SK-N-SH treated with all-trans-retinoic acid at 6 μM for 48 hours (cell line): ENCODE data around the gene ACTR1A.

Experiments used
- ATAC-seq: fragments of 200-7000 bp; cut with Tn5 transposase; 3 replicates; pipeline ENCODE4 v1.9.1; 2020; ENCODE audit warnings: mild to moderate bottlenecking, moderate library complexity
- ARNTL ChIP-seq: fragments of 450-650 bp; formaldehyde crosslinking; IDR thresholded peaks from 2 replicates; pipeline ENCODE4 v1.5.0; 2020; ENCODE audit warnings: low read depth, mild to moderate bottlenecking, moderate library complexity, borderline replicate concordance
- BACH2 ChIP-seq: fragments of 250-450 bp; sonication (Bioruptor Pico); IDR thresholded peaks from 2 replicates; pipeline ENCODE4 v1.9.0; 2021; ENCODE audit warnings: mild to moderate bottlenecking, borderline replicate concordance
- ESRRG ChIP-seq: fragments of 250-450 bp; sonication (Bioruptor Pico); IDR thresholded peaks from 2 replicates; pipeline ENCODE4 v1.6.1; 2021; ENCODE audit warnings: mild to moderate bottlenecking
- GLIS3 ChIP-seq: fragments of 250-450 bp; sonication (Bioruptor Pico); IDR thresholded peaks from 2 replicates; pipeline ENCODE4 v1.5.0; 2020; ENCODE audit warnings: mild to moderate bottlenecking, moderate library complexity
- ISL1 ChIP-seq: fragments of 250-450 bp; sonication (Bioruptor Pico); IDR thresholded peaks from 2 replicates; pipeline ENCODE4 v2.1.2; 2022; ENCODE audit warnings: mild to moderate bottlenecking, moderate library complexity
- OSR1 ChIP-seq: fragments of 250-450 bp; sonication (Bioruptor Pico); IDR thresholded peaks from 2 replicates; pipeline ENCODE4 v1.8.0; 2022; ENCODE audit warnings: moderate library complexity, mild to moderate bottlenecking, inconsistent platforms
- PPARA ChIP-seq: fragments of 250-450 bp; sonication (Bioruptor Pico); IDR thresholded peaks from 2 replicates; pipeline ENCODE4 v1.5.0; 2020; ENCODE audit warnings: mild to moderate bottlenecking, borderline replicate concordance
- RARB ChIP-seq: fragments of 250-450 bp; sonication (Bioruptor Pico); IDR thresholded peaks from 2 replicates; pipeline ENCODE4 v1.8.0; 2021; ENCODE audit warnings: mild to moderate bottlenecking, moderate library complexity
- SNAI2 ChIP-seq: fragments of 250-450 bp; sonication (Bioruptor Pico); IDR thresholded peaks from 2 replicates; pipeline ENCODE4 v1.5.0; 2020; ENCODE audit warnings: mild to moderate bottlenecking, moderate library complexity
- TCF4 ChIP-seq: fragments of 250-450 bp; sonication (Bioruptor Pico); IDR thresholded peaks from 2 replicates; pipeline ENCODE4 v1.8.0; 2021; ENCODE audit warnings: mild to moderate bottlenecking, moderate library complexity, borderline replicate concordance
- TOX ChIP-seq: fragments of 250-450 bp; sonication (Bioruptor Pico); IDR thresholded peaks from 2 replicates; pipeline ENCODE4 v1.8.0; 2021; ENCODE audit warnings: mild to moderate bottlenecking, moderate library complexity, borderline replicate concordance
- ZC3H10 ChIP-seq: fragments of 250-450 bp; sonication (Bioruptor Pico); IDR thresholded peaks from 2 replicates; pipeline ENCODE4 v1.5.1; 2021; ENCODE audit warnings: mild to moderate bottlenecking, moderate library complexity
- ZFP3 ChIP-seq: fragments of 250-450 bp; sonication (Bioruptor Pico); IDR thresholded peaks from 2 replicates; pipeline ENCODE4 v1.5.0; 2020; ENCODE audit warnings: mild to moderate bottlenecking, moderate library complexity
- ZFP30 ChIP-seq: fragments of 450-650 bp; formaldehyde crosslinking; IDR thresholded peaks from 2 replicates; pipeline ENCODE4 v1.5.0; 2022; ENCODE audit warnings: mild to moderate bottlenecking, moderate library complexity
- ZNF565 ChIP-seq: fragments of 450-650 bp; formaldehyde crosslinking; conservative IDR thresholded peaks from 2 replicates; pipeline ENCODE4 v1.5.0; 2020; ENCODE audit warnings: low read depth, mild to moderate bottlenecking, moderate library complexity
- ZNF70 ChIP-seq: fragments of 450-650 bp; formaldehyde crosslinking; IDR thresholded peaks from 2 replicates; pipeline ENCODE4 v1.5.0; 2020; ENCODE audit warnings: mild to moderate bottlenecking, moderate library complexity
- ZNF8 ChIP-seq: fragments of 450-650 bp; formaldehyde crosslinking; IDR thresholded peaks from 2 replicates; pipeline ENCODE4 v1.5.0; 2020; ENCODE audit warnings: mild to moderate bottlenecking, moderate library complexity
- TF ChIP-seq, protein P1 (sequence below): fragments of 250-450 bp; sonication (Bioruptor Pico); IDR thresholded peaks from 2 replicates; pipeline ENCODE4 v1.8.0; 2020; ENCODE audit warnings: mild to moderate bottlenecking, moderate library complexity, borderline replicate concordance
- TF ChIP-seq, protein P2 (sequence below): fragments of 250-450 bp; sonication (Bioruptor Pico); IDR thresholded peaks from 2 replicates; pipeline ENCODE4 v1.5.0; 2020; ENCODE audit warnings: mild to moderate bottlenecking, moderate library complexity
- TF ChIP-seq, protein P3 (sequence below): fragments of 250-450 bp; sonication (Bioruptor Pico); IDR thresholded peaks from 2 replicates; pipeline ENCODE4 v1.5.1; 2020; ENCODE audit warnings: low read depth, mild to moderate bottlenecking, moderate library complexity
- TF ChIP-seq, protein P4 (sequence below): fragments of 250-450 bp; sonication (Bioruptor Pico); IDR thresholded peaks from 2 replicates; pipeline ENCODE4 v1.8.0; 2021; ENCODE audit warnings: low read depth, mild to moderate bottlenecking, moderate library complexity, borderline replicate concordance

ACTR1A gene

DNA sequence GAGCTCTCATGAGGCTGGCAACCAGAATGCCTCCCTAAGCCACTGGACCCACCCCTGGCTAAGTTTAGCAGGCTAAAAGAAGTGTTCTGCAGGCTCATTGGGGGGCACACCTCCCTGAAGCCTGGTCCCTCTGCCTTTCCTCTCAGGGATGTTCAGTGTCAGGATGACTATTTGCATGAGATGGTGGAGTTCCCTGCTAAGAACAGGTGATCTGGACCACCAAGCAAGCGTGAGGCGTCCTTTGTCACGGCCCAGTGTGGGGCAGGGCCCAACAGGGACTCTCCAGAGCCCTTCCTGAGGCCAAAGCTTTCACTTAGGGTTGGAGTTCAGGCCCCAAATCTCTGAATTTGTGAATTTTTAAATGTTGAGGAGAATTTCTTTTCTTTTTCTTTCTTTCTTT is 13.2 kb upstream of the ACTR1A start:
- no peak for ATAC-seq
- TF ChIP-seq, protein P1, sequence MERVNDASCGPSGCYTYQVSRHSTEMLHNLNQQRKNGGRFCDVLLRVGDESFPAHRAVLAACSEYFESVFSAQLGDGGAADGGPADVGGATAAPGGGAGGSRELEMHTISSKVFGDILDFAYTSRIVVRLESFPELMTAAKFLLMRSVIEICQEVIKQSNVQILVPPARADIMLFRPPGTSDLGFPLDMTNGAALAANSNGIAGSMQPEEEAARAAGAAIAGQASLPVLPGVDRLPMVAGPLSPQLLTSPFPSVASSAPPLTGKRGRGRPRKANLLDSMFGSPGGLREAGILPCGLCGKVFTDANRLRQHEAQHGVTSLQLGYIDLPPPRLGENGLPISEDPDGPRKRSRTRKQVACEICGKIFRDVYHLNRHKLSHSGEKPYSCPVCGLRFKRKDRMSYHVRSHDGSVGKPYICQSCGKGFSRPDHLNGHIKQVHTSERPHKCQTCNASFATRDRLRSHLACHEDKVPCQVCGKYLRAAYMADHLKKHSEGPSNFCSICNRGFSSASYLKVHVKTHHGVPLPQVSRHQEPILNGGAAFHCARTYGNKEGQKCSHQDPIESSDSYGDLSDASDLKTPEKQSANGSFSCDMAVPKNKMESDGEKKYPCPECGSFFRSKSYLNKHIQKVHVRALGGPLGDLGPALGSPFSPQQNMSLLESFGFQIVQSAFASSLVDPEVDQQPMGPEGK (CRISPR knock-in tag): no peak
- TF ChIP-seq SNAI2 (CRISPR knock-in tag): no peak
- no peak for TF ChIP-seq OSR1 (CRISPR knock-in tag)
- TF ChIP-seq TCF4 (CRISPR knock-in tag): no peak
- no peak for TF ChIP-seq GLIS3 (CRISPR knock-in tag)
- no peak for TF ChIP-seq BACH2 (CRISPR knock-in tag)
- TF ChIP-seq, protein P2, sequence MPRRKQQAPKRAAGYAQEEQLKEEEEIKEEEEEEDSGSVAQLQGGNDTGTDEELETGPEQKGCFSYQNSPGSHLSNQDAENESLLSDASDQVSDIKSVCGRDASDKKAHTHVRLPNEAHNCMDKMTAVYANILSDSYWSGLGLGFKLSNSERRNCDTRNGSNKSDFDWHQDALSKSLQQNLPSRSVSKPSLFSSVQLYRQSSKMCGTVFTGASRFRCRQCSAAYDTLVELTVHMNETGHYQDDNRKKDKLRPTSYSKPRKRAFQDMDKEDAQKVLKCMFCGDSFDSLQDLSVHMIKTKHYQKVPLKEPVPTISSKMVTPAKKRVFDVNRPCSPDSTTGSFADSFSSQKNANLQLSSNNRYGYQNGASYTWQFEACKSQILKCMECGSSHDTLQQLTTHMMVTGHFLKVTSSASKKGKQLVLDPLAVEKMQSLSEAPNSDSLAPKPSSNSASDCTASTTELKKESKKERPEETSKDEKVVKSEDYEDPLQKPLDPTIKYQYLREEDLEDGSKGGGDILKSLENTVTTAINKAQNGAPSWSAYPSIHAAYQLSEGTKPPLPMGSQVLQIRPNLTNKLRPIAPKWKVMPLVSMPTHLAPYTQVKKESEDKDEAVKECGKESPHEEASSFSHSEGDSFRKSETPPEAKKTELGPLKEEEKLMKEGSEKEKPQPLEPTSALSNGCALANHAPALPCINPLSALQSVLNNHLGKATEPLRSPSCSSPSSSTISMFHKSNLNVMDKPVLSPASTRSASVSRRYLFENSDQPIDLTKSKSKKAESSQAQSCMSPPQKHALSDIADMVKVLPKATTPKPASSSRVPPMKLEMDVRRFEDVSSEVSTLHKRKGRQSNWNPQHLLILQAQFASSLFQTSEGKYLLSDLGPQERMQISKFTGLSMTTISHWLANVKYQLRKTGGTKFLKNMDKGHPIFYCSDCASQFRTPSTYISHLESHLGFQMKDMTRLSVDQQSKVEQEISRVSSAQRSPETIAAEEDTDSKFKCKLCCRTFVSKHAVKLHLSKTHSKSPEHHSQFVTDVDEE (CRISPR knock-in tag): no peak
- no peak for TF ChIP-seq ZNF8
- TF ChIP-seq ZNF565 (CRISPR knock-in tag): no peak
- no peak for TF ChIP-seq ZFP3 (CRISPR knock-in tag)
- TF ChIP-seq, protein P3, sequence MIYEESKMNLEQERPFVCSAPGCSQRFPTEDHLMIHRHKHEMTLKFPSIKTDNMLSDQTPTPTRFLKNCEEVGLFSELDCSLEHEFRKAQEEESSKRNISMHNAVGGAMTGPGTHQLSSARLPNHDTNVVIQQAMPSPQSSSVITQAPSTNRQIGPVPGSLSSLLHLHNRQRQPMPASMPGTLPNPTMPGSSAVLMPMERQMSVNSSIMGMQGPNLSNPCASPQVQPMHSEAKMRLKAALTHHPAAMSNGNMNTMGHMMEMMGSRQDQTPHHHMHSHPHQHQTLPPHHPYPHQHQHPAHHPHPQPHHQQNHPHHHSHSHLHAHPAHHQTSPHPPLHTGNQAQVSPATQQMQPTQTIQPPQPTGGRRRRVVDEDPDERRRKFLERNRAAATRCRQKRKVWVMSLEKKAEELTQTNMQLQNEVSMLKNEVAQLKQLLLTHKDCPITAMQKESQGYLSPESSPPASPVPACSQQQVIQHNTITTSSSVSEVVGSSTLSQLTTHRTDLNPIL (CRISPR knock-in tag): no peak
- no peak for TF ChIP-seq ESRRG
- no peak for TF ChIP-seq ARNTL (CRISPR knock-in tag)

DNA sequence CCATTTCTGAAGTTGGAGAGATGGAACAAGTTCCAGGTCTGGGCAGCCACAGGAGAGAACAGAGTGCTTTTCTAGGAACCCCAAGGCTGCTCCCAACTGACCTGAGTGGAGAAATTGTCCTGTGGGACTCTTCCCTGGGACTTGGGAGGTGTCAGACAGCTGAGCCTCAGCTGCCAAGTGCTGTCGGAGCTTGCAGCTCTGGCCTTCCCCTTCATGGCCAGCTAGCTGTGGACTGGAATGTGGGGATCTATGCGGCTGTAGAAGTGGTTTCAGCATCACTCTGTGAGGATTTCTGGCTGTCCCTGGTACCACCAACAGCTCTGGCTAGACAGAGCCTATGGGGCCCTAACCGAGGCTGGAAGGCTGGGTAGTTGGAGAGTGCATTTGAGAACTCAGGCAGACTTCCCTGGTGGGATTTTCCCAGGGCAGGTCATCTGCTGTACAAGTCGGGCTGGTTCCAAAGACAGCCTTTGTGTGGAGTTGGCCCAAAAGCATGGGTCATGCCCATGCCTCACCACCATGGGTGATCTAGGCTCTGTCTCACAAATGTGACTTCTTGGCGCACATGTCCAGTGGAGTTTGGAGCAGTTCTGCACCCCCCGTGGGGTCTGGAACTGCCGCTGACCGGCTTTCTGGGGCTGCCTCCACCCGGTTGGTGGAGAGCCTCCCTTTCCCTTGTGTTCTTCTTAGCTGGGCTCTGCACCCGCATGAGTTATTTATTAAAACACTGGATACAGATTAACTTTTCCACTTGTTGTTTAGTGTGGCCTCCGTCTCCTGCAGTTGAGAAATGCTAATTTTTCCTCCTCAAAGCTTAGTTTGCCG is 12.2 kb upstream of the ACTR1A start:
- no peak for ATAC-seq

More for the DNA sequence above, 12.2 kb upstream of the ACTR1A start:
- no peak for TF ChIP-seq ZFP3 (CRISPR knock-in tag)
- no peak for TF ChIP-seq ZFP30 (CRISPR knock-in tag)
- no peak for TF ChIP-seq GLIS3 (CRISPR knock-in tag)
- no peak for TF ChIP-seq SNAI2 (CRISPR knock-in tag)
- TF ChIP-seq ESRRG: no peak
- no peak for TF ChIP-seq RARB (CRISPR knock-in tag)
- no peak for TF ChIP-seq ISL1 (CRISPR knock-in tag)
- TF ChIP-seq TOX (CRISPR knock-in tag): no peak
- TF ChIP-seq, protein P2 (CRISPR knock-in tag): no peak
- TF ChIP-seq OSR1 (CRISPR knock-in tag): no peak
- TF ChIP-seq ARNTL (CRISPR knock-in tag): no peak
- TF ChIP-seq PPARA (CRISPR knock-in tag): no peak
- TF ChIP-seq, protein P1 (CRISPR knock-in tag): no peak
- no peak for TF ChIP-seq ZC3H10
- TF ChIP-seq ZNF70 (CRISPR knock-in tag): no peak
- TF ChIP-seq, protein P4, sequence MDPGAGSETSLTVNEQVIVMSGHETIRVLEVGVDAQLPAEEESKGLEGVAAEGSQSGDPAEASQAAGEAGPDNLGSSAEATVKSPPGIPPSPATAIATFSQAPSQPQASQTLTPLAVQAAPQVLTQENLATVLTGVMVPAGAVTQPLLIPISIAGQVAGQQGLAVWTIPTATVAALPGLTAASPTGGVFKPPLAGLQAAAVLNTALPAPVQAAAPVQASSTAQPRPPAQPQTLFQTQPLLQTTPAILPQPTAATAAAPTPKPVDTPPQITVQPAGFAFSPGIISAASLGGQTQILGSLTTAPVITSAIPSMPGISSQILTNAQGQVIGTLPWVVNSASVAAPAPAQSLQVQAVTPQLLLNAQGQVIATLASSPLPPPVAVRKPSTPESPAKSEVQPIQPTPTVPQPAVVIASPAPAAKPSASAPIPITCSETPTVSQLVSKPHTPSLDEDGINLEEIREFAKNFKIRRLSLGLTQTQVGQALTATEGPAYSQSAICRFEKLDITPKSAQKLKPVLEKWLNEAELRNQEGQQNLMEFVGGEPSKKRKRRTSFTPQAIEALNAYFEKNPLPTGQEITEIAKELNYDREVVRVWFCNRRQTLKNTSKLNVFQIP (CRISPR knock-in tag): no peak
